ENCODE data around the gene LIG3. TPM values are rescaled to one million over a fixed set of nuclear protein-coding genes. Genes with fewer than 3 reads are reported as not detected.
"Not testable (repeated sequence)": the region's sequence is repeated elsewhere in the genome, so short reads cannot be mapped to it uniquely, and the experiment has no call there.

Gene LIG3
- total and polyA plus RNA-seq, 5 donors: 7.0 to 24.1 (median 18.0) TPM

- WGBS: 91% methylated on average over 2 of the region's 2 CpGs
- ATAC-seq: no peak
- no peak for DNase-seq
- peaks cover 11% of the 10 kb centered on the region for H3K4me1 ChIP-seq (ENCODE audit: control insufficient read depth, insufficient read depth, low read length)
- no peak overlapping the region for H3K27ac ChIP-seq (ENCODE audit: low read length)
- H3K9me3 ChIP-seq (ENCODE audit: control insufficient read depth, low read length): no peaks in the 10 kb centered on the region
- intact Hi-C loops (cut with DNase I): no loop called here
- no peak overlapping the region for H3K4me3 ChIP-seq (ENCODE audit: low read length)
- H3K27me3 ChIP-seq (ENCODE audit: control insufficient read depth, insufficient read depth): no peaks in the 10 kb centered on the region
These were observed 38.5 kb downstream of the LIG3 start for GRCh38 chr17:35018814-35019213.

- Histone ChIP-seq H3K27me3 (ENCODE audit: control insufficient read depth, insufficient read depth) (no peaks in the 10 kb centered on the region), H3K4me1 (ENCODE audit: control insufficient read depth, insufficient read depth, low read length) (peaks cover 11% of the 10 kb centered on the region), H3K4me3 (ENCODE audit: low read length) (no peak overlapping the region), H3K9me3 (ENCODE audit: control insufficient read depth, low read length) (no peaks in the 10 kb centered on the region), H3K27ac (ENCODE audit: low read length) (no peak overlapping the region)
- no peak for ATAC-seq
- no peak for DNase-seq
- intact Hi-C loops (cut with DNase I): no loop called here
- 97% methylated on average over 6 of the region's 6 CpGs for WGBS
These were observed 39.3 kb downstream of the LIG3 start for GRCh38 chr17:35019386-35020179.

- Histone ChIP-seq H3K27me3 (ENCODE audit: control insufficient read depth, insufficient read depth) (no peaks in the 10 kb centered on the region), H3K9me3 (ENCODE audit: control insufficient read depth, low read length) (no peaks in the 10 kb centered on the region), H3K4me3 (ENCODE audit: low read length) (no peak overlapping the region), H3K4me1 (ENCODE audit: control insufficient read depth, insufficient read depth, low read length) (peaks cover 11% of the 10 kb centered on the region), H3K27ac (ENCODE audit: low read length) (no peak overlapping the region)
- DNase-seq (no peak), ATAC-seq (no peak)
- 87% methylated on average over 11 of the region's 11 CpGs for WGBS
- intact Hi-C loops (cut with DNase I): no loop called here
These were observed 41.4 kb downstream of the LIG3 start for GRCh38 chr17:35021520-35022380.

- Histone ChIP-seq H3K4me1 (ENCODE audit: control insufficient read depth, insufficient read depth, low read length) (peaks cover 9% of the 10 kb centered on the region), H3K27me3 (ENCODE audit: control insufficient read depth, insufficient read depth) (no peaks in the 10 kb centered on the region), H3K9me3 (ENCODE audit: control insufficient read depth, low read length) (no peaks in the 10 kb centered on the region), H3K27ac (ENCODE audit: low read length) (peak overlapping the region; percentile 92), H3K4me3 (ENCODE audit: low read length) (no peak overlapping the region)
- intact Hi-C loops (cut with DNase I): no loop called here
- 26% methylated on average over 8 of the region's 8 CpGs for WGBS
- DNase-seq (peak; percentile 81 to 85 (median 81)), ATAC-seq (peak; percentile 96 to 98)
These were observed 42.3 kb downstream of the LIG3 start for GRCh38 chr17:35022536-35023063.

- no peak overlapping the region for H3K4me3 ChIP-seq (ENCODE audit: low read length)
- intact Hi-C loops (cut with DNase I): no loop called here
- H3K27ac ChIP-seq (ENCODE audit: low read length): peak overlapping the region; percentile 61
- no peaks in the 10 kb centered on the region for H3K9me3 ChIP-seq (ENCODE audit: control insufficient read depth, low read length)
- 93% methylated on average over 3 of the region's 3 CpGs for WGBS
- no peaks in the 10 kb centered on the region for H3K27me3 ChIP-seq (ENCODE audit: control insufficient read depth, insufficient read depth)
- H3K4me1 ChIP-seq (ENCODE audit: control insufficient read depth, insufficient read depth, low read length): peaks cover 9% of the 10 kb centered on the region
- DNase-seq: no peak
- ATAC-seq: no peak
These were observed 43.2 kb downstream of the LIG3 start for GRCh38 chr17:35023538-35023937.

DNA sequence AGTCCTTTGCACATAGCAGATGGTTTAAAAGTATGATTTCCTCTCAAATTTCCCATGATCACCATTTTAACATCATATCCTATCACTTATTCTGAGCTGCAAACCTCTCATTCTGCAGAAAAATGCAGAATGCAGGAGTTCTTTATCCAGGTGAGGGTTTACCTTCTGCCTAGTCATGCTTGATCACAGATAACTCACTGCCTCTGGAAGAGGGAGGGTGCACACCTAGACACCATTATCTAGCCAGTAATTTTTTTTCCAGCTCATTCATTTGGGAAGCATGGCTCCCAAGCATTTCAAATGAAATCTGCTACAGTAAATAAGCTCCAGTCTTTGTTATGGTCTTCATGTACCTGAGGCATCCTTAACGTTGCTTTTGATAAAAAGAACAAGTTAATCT lies 45.2 kb downstream of the LIG3 start:
- ATAC-seq (no peak), DNase-seq (no peak)
- WGBS: 76% methylated on average over 1 of the region's 1 CpG
- intact Hi-C loops (cut with DNase I): no loop called here
- no peak overlapping the region for H3K4me3 ChIP-seq (ENCODE audit: low read length)
- peaks cover 9% of the 10 kb centered on the region for H3K4me1 ChIP-seq (ENCODE audit: control insufficient read depth, insufficient read depth, low read length)
- H3K27me3 ChIP-seq (ENCODE audit: control insufficient read depth, insufficient read depth): no peaks in the 10 kb centered on the region
- no peaks in the 10 kb centered on the region for H3K9me3 ChIP-seq (ENCODE audit: control insufficient read depth, low read length)
- no peak overlapping the region for H3K27ac ChIP-seq (ENCODE audit: low read length)

DNA sequence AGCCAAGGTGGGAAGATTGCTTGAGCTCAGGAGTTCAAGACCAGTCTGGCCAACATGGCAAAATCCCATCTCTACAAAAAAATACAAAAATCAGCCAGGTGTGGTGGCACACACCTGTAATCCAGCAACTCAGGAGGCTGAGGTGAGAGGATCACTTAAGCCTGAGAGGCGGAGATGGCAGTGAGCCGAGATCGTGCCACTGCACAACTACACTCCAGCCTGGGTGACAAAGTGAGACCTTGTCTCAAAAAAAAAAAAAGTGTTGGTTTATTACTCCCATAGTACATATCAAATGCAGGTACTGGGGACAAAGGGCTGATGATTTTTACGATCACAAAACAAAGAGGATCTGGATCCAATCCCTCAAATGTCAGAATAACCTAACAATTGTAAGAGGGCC lies 47.8 kb downstream of the LIG3 start:
- WGBS: 96% methylated on average over 4 of the region's 4 CpGs
- H3K9me3 ChIP-seq (ENCODE audit: control insufficient read depth, low read length); H3K27me3 ChIP-seq (ENCODE audit: control insufficient read depth, insufficient read depth); DNase-seq; H3K4me1 ChIP-seq (ENCODE audit: control insufficient read depth, insufficient read depth, low read length); intact Hi-C loops (cut with DNase I); H3K27ac ChIP-seq (ENCODE audit: low read length); ATAC-seq; H3K4me3 ChIP-seq (ENCODE audit: low read length): not testable (repeated sequence)

DNA sequence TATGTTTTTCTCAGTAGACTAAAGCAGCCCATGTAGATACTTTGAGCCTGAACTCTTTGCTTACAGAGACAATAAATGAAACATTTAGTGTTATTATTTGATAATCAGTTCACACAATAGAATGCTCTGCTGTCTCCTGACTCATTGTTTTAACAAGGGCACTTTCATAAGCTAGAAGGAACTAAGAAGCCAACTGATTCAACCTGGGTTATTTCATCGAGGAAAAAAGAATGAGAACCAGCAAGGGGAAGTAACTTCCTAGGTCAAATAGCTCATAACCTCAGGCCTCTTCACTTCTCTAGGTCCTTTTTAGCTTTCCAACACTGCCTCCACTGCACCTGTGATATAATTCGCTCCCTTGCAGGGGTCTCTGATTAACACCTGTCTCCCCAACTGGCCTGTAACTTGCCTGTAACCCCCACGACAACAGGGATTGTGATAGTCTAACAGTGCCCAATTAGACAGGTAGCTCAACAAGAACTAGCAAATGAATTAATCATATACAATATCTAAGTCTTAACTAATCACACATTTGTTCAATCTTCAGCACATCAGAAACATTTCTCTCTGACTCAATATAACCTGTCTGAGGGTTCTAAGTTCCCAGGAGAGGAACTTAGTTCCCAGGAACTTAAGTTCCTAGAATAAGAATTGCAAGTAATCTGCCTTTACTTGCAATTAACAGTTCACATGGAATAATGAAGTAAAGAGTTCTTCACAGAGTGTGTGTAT lies 48.4 kb downstream of the LIG3 start:
- Histone ChIP-seq H3K4me1 (ENCODE audit: control insufficient read depth, insufficient read depth, low read length) (no peaks in the 10 kb centered on the region), H3K9me3 (ENCODE audit: control insufficient read depth, low read length) (no peaks in the 10 kb centered on the region), H3K27me3 (ENCODE audit: control insufficient read depth, insufficient read depth) (no peaks in the 10 kb centered on the region), H3K27ac (ENCODE audit: low read length) (no peak overlapping the region), H3K4me3 (ENCODE audit: low read length) (no peak overlapping the region)
- WGBS: 82% methylated on average over 3 of the region's 3 CpGs
- ATAC-seq (no peak), DNase-seq (no peak)
- intact Hi-C loops (cut with DNase I): no loop called here

- DNase-seq (no peak), ATAC-seq (no peak)
- H3K27me3 ChIP-seq (ENCODE audit: control insufficient read depth, insufficient read depth): no peaks in the 10 kb centered on the region
- no peak overlapping the region for H3K27ac ChIP-seq (ENCODE audit: low read length)
- intact Hi-C loops (cut with DNase I): no loop called here
- H3K9me3 ChIP-seq (ENCODE audit: control insufficient read depth, low read length): no peaks in the 10 kb centered on the region
- 96% methylated on average over 1 of the region's 1 CpG for WGBS
- no peaks in the 10 kb centered on the region for H3K4me1 ChIP-seq (ENCODE audit: control insufficient read depth, insufficient read depth, low read length)
- no peak overlapping the region for H3K4me3 ChIP-seq (ENCODE audit: low read length)
These were observed 50.5 kb downstream of the LIG3 start for GRCh38 chr17:35030780-35031179.

DNA sequence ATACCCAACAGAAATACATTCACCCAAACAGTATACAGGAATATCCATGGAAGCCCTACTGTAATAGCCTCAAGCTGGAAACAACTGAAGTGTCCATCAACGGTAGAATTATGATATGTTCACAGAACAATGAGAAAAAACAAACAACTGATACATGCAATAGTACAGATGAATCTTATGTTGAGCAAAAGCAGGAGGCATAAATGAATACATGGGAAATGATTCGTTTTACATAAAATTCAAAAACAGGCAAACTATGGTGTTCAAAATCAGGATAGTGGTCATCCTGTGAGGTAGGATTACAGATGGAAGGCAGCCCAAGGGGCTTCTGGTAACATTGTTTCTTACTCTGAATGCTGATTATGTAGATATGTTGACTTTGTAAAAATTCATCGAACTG lies 58.1 kb downstream of the LIG3 start:
- Histone ChIP-seq H3K9me3 (ENCODE audit: control insufficient read depth, low read length) (no peaks in the 10 kb centered on the region), H3K27ac (ENCODE audit: low read length) (no peak overlapping the region), H3K27me3 (ENCODE audit: control insufficient read depth, insufficient read depth) (no peaks in the 10 kb centered on the region), H3K4me3 (ENCODE audit: low read length) (no peak overlapping the region), H3K4me1 (ENCODE audit: control insufficient read depth, insufficient read depth, low read length) (no peaks in the 10 kb centered on the region)
- ATAC-seq (no peak), DNase-seq (no peak)
- WGBS: 88% methylated on average over 3 of the region's 3 CpGs
- intact Hi-C loops (cut with DNase I): no loop called here
